Omental fat pad (tissue), 4 donors: ENCODE data around the gene COL27A1. TPM values are rescaled to one million over a fixed set of nuclear protein-coding genes. Genes with fewer than 3 reads are reported as not detected.

Experiments used
- ATAC-seq: fragments of 150-250 bp; one replicate; pipeline ENCODE4 v1.9.1; 2016; ENCODE audit warnings: mild to moderate bottlenecking, moderate library complexity; ENCODE audit not compliant: low FRiP score
- DNase-seq: peaks from one replicate; pipeline ENCODE4 v3.0.0-alpha.2; 2019; ENCODE audit warnings: low spot score
- total RNA-seq, 4 donors: library from RNA; depleted of rRNA; stranded (reverse); fragments of >200 nt; gene quantifications; one replicate each; pipeline ENCODE4 v1.1.0, GENCODE V29; 2016
- TF ChIP-seq, protein P1 (sequence below), 3 donors: fragments of 450-650 bp; IDR thresholded peaks; one replicate each; pipeline ENCODE4 v1.5.1; 2016 to 2017; ENCODE audit warnings: antibody characterized with exemption in 3 of 3, mild to moderate bottlenecking in 3 of 3, moderate library complexity in 2 of 3

The COL27A1 gene
- total RNA-seq, 4 donors from 2014 or later: 4.9 to 78.9 (median 10.1) TPM

DNA sequence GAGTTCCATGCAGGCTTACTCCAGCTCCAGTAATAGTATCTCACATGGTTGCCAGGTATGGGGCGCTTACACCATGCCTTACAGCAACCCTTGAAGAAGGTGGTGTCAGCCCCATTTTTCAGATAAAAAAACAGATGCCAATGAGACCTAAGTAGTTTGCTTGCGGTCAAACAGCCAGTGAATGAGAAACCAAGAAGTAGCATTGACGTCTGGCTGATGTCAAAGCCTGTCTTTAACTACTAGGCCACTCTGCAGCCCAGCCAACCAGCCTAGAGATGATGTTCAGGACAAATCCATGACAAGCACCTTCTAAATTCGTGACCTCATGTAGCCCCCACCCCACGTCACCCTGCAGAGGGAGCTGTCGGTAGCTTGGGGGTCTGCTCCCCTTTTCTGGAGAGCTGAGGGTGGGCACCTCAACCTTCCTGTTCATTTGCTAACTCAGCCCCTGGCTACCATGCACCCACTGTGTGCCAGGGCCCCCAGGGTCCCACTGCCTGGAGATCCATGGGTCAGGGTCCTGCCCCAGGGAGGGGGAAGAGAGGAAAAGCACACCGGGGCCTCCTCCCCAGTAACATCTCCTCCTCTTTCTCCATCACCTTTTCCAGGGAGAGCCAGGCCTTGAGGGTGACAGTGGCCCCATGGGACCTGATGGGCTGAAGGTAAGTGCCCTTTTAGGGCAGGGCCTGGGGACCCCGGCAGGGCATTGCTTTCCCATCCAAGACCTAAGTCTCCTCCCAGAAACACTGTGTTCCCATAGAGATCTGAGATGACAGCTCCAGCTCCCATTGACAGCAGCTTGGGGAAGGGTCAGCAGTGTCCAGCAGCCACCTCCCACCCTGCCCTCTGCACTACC lies 115.0 kb downstream of the COL27A1 start:
- DNase-seq (no peak), ATAC-seq (no peak)
- TF ChIP-seq, protein P1, sequence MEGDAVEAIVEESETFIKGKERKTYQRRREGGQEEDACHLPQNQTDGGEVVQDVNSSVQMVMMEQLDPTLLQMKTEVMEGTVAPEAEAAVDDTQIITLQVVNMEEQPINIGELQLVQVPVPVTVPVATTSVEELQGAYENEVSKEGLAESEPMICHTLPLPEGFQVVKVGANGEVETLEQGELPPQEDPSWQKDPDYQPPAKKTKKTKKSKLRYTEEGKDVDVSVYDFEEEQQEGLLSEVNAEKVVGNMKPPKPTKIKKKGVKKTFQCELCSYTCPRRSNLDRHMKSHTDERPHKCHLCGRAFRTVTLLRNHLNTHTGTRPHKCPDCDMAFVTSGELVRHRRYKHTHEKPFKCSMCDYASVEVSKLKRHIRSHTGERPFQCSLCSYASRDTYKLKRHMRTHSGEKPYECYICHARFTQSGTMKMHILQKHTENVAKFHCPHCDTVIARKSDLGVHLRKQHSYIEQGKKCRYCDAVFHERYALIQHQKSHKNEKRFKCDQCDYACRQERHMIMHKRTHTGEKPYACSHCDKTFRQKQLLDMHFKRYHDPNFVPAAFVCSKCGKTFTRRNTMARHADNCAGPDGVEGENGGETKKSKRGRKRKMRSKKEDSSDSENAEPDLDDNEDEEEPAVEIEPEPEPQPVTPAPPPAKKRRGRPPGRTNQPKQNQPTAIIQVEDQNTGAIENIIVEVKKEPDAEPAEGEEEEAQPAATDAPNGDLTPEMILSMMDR (IDR thresholded peaks at IDR 0.05): no peak

DNA sequence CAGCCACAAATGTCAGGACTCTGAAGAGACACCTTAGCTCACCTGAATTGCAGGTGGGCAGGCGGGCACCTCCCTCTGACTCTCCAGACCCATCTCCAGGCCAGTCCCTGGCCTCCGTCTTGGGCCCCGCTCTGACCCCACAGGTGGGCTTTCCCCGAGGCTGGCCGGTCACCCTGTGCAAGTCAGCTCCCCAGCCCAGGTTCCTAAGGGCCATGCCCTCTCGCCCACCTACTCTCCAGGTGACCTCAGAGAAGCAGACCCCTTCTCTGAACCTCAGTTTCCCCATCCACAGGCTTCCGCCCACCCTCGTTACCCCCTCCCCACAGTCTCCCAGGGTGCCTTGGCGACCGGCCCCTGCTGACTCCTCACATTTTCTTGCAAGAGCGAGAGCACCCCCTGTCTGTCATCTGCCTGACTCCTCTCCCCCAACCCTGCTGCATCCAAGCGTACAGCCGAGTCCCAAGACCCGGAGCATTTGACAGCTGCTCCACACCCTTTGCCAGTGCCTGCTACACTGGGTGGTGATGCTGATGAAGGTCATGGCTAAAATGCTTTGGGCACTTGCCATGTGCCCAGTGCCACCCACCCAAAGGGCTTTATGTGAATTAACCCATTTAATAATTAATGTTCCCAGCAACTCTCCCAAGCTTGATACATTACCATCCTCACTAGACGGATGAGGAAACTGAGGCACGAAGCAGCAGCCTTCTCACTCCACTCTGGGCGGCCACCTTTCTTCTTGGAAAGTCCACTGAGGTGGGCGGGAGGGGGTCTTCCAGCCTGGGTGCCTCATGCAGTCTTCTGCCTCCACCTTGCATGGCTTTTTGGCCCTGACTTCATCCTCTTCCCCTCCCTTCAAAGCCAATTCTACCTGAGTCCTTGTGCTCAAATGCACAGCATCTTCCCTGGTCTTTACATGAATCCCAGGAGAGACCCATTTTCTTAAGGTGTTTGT lies 116.5 kb downstream of the COL27A1 start:
- DNase-seq: no peak
- TF ChIP-seq, protein P1 (IDR thresholded peaks at IDR 0.05): no peak
- no peak for ATAC-seq

DNA sequence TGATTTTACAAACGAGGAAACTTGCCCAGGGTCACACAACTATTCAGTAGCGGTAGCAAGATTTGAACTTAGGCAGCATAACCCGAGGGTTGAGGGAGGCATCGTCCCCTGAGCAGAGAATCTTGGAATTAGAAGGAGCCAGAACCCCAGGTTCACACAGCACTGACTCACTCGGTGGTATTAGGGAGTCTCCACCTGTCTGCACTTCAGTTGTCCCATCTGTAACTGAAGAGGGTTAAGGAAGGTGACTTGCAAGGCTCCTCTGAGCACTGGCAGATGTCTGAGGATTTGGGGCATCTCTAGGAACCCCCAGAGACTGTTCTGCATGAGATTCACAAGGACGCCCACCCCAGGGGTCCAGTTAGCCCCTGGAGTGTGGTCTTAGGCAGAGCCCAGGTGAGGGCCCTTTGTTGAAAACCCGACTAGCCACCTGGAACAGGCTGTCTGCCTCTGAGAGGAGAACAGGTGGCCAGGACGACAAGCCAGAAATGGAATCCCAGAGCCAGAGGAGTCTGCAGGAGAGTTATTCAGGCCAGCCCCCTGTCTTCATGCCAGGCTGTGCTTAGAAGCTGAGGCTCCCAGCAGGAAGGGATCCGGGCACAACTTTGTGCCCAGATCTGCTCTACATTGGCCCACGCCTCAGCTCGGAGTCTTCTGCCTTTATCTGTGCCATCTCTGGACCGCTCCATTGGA lies 117.5 kb downstream of the COL27A1 start:
- TF ChIP-seq, protein P1 (IDR thresholded peaks at IDR 0.05): no peak
- DNase-seq: peak; percentile 1
- ATAC-seq: no peak

DNA sequence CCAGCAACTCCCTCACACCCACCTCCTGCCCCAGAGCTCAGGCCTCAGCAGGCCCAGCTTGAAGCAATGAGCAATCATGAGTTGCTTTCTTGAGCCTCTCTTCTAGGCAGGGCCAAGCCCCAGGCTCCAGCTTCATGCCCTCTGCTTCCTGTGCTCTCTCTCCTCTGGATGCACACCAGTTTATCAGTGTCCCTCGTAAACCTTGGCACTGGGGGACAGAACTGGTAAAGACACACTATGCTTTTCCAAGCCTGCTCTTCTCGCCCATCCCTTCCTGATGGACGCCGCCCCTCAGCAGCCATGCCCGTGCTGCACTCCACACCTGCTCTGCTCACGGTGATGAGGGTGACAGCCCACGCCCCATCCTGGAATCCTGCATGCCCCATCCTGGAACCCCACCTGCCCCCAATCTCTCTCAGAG lies 118.1 kb downstream of the COL27A1 start:
- peak; percentile 18 for DNase-seq
- no peak for ATAC-seq
- TF ChIP-seq, protein P1 (IDR thresholded peaks at IDR 0.05): no peak

DNA sequence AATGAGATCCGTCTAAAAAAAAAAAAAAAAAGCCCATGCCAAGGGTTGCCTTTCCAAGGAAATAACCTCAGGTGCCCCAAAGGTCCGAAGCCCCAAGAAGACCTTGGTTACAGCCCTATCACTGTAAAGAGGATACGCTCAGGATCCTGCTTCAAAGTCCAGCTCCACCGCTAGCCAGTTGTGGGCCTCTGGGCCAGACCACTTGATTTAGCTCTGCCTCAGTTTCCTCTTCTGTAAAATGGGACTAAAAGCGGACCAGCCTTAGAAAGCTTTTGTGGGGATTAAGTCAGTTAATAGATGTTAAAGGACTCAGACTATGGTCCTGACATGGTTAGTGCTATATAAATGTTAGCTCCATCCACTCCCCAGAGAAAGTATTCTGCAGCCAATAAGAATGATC lies 118.9 kb downstream of the COL27A1 start:
- DNase-seq (peak; percentile 6), ATAC-seq (no peak)
- TF ChIP-seq, protein P1 (IDR thresholded peaks at IDR 0.05): no peak

DNA sequence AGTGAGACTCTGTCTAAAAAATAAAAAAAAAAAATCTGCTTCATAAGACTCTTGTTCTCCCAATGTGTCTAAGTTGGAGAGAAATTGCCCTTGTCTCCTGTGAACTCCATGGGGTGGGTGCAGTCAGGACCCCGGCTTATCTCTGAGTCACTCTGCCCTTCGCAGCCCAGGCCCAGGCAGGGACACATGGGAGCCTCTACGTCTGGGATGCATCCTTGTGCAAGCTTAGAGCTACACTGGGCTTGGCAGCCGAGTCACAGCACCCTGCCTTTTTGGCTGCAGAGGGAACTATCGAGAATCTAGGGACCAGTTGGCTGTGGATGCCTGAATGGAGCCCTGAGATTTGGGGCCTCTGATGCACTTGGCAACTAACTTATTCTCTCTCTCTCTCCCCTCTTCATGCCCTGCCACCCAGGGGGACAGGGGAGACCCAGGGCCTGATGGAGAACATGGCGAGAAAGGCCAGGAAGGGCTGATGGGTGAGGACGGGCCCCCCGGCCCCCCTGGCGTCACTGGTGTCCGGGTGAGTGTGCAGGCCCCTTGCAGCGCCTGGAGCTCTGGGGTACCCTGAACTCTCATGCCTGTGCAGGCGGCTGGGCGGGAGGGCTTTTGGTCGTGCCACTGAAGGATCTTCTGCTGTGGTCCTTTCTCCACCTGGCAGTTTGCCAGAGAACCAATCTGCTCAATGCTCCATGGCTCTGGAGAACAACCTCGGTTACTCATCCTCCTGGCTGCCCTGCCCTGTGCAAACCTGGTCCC lies 120.1 kb downstream of the COL27A1 start:
- TF ChIP-seq, protein P1 (IDR thresholded peaks at IDR 0.05): no peak
- DNase-seq (no peak), ATAC-seq (no peak)
